Ovary (tissue), 3 donors: ENCODE data around the gene HOXA4.

ENCODE experiments used
- CTCF ChIP-seq, 3 donors: fragments of 450-650 bp in 2 of 3; fragments of 200-600 bp in 1 of 3; IDR thresholded peaks; one replicate each; pipeline versions ENCODE4 v1.5.1 to v1.8.0; 2016 to 2022; ENCODE audit warnings: antibody characterized with exemption in 3 of 3, mild to moderate bottlenecking in 1 of 3
- EP300 ChIP-seq: sonication (generic); formaldehyde crosslinking; IDR thresholded peaks from one replicate; pipeline ENCODE4 v1.6.1; 2017; ENCODE audit warnings: antibody characterized with exemption
- donor health status: DM: no; HTN: no; CAD: no.

- no peak for TF ChIP-seq CTCF (IDR thresholded peaks at IDR 0.05)
- TF ChIP-seq EP300, result no peak
Observed at GRCh38 chr7:27104341-27105058, 26.1 kb downstream of the HOXA4 start.
